H1 (cell line): Measurements from ENCODE around the gene S100A16. TPM values are rescaled to one million over a fixed set of nuclear protein-coding genes. Genes with fewer than 3 reads are reported as not detected.
A peak's percentile ranks its signal among the peaks of the same experiment; 100 is the strongest.

Experiments
- CTCF ChIA-PET: fragments of 300-600 bp; sonication (Branson Sonifier 250); formaldehyde crosslinking; loops from one replicate; lab custom pipeline; 2021; ENCODE audit not compliant: partially characterized antibody; lab: Charles Lee
- POLR2A ChIA-PET: fragments of 300-600 bp; sonication (Branson Sonifier 250); formaldehyde crosslinking; loops from one replicate; lab custom pipeline; 2021; ENCODE audit warnings: inconsistent platforms; ENCODE audit not compliant: partially characterized antibody; lab: Charles Lee
- DNase-seq, 2 experiments: peaks; one replicate each; pipeline versions ENCODE4 v3.0.0 to v3.0.0-alpha.2; 2010 to 2022; ENCODE audit warnings: low spot score in 2 of 2, low read depth in 1 of 2, mixed read lengths in 1 of 2
- FAIRE-seq: peaks from 2 replicates; lab custom pipeline; 2011; peaks lifted over from hg19 to GRCh38; lab: Jason Lieb, UNC
- H2AFZ ChIP-seq: 2 replicates; pipeline ENCODE4 v1.8.1; 2012; ENCODE audit warnings: low read length, inconsistent platforms
- H2AK5ac ChIP-seq: 2 replicates; pipeline ENCODE4 v1.6.1; 2013; ENCODE audit warnings: low read depth, low read length
- H2BK120ac ChIP-seq: replicated peaks from 2 replicates; pipeline ENCODE3; 2013; ENCODE audit warnings: low read depth, low read length, inconsistent platforms
- H2BK12ac ChIP-seq: 2 replicates; pipeline ENCODE4 v1.6.1; 2013; ENCODE audit warnings: low read depth, low read length
- H2BK15ac ChIP-seq: 2 replicates; pipeline ENCODE4 v1.6.1; 2013; ENCODE audit warnings: low read length
- H2BK20ac ChIP-seq: 2 replicates; pipeline ENCODE4 v1.6.1; 2013; ENCODE audit warnings: low read length
- H2BK5ac ChIP-seq: 2 replicates; pipeline ENCODE4 v1.6.1; 2013; ENCODE audit warnings: low read depth, low read length
- H3K14ac ChIP-seq: 2 replicates; pipeline ENCODE4 v1.6.1; 2013; ENCODE audit warnings: inconsistent platforms; ENCODE audit not compliant: insufficient read length
- H3K18ac ChIP-seq: 2 replicates; pipeline ENCODE4 v1.6.1; 2013; ENCODE audit warnings: low read length; ENCODE audit errors: extremely low read depth
- H3K23ac ChIP-seq: 2 replicates; pipeline ENCODE4 v1.6.1; 2013; ENCODE audit warnings: inconsistent platforms; ENCODE audit not compliant: insufficient read length
- H3K23me2 ChIP-seq: 2 replicates; pipeline ENCODE4 v1.6.1; 2013; ENCODE audit warnings: low read depth, low read length
- H3K27ac ChIP-seq: 2 replicates; pipeline ENCODE4 v1.6.1; 2011; ENCODE audit warnings: low read depth, low read length, inconsistent platforms
- H3K27me3 ChIP-seq, 4 experiments: replicated peaks in 1 of 4; 1 replicate in 1 of 4; 2 replicates in 3 of 4; pipeline versions ENCODE4 v1.6.1 to v1.8.1; 2011 to 2013; ENCODE audit warnings: low read length in 3 of 4, mild to moderate bottlenecking in 3 of 4, inconsistent platforms in 2 of 4, mixed read lengths in 2 of 4, moderate library complexity in 1 of 4; ENCODE audit not compliant: control insufficient read depth in 3 of 4, insufficient read depth in 3 of 4; ENCODE audit errors: extremely low read depth in 1 of 4
- H3K36me3 ChIP-seq, 4 experiments: 2 replicates each; pipeline versions ENCODE4 v1.6.1 to v1.8.1; 2011 to 2013; ENCODE audit warnings: mild to moderate bottlenecking in 4 of 4, low read length in 3 of 4, moderate library complexity in 2 of 4, control low read depth in 1 of 4, inconsistent platforms in 1 of 4; ENCODE audit not compliant: insufficient read depth in 4 of 4, control insufficient read depth in 2 of 4
- H3K4ac ChIP-seq: replicated peaks from 2 replicates; pipeline ENCODE3; 2013; ENCODE audit warnings: low read length, low read depth, mixed read lengths, inconsistent platforms; ENCODE audit not compliant: insufficient read length
- H3K4me1 ChIP-seq, 4 experiments: replicated peaks in 1 of 4; 1 replicate in 1 of 4; 2 replicates in 3 of 4; pipeline versions ENCODE4 v1.6.1 to v1.8.1; 2011 to 2013; ENCODE audit warnings: low read length in 3 of 4, inconsistent platforms in 2 of 4, mixed read lengths in 1 of 4; ENCODE audit not compliant: insufficient read depth in 4 of 4, control insufficient read depth in 3 of 4
- H3K4me2 ChIP-seq, 2 experiments: 2 replicates each; pipeline versions ENCODE4 v1.6.1 to v1.8.1; 2011 to 2013; ENCODE audit warnings: low read depth in 2 of 2, low read length in 2 of 2, control low read depth in 1 of 2, inconsistent platforms in 1 of 2, mild to moderate bottlenecking in 1 of 2; ENCODE audit not compliant: insufficient read depth in 1 of 2
- H3K4me3 ChIP-seq, 4 experiments: fragments of 200-600, 300-600 bp in 1 of 4; sonication (generic), shearing (Covaris generic), sonication (Bioruptor Twin) in 1 of 4; 2 replicates each; pipeline versions ENCODE4 v1.5.1 to v1.8.1; 2011 to 2016; ENCODE audit warnings: low read length in 4 of 4, low read depth in 3 of 4, control low read depth in 2 of 4, inconsistent platforms in 2 of 4, mild to moderate bottlenecking in 2 of 4, mixed read lengths in 1 of 4, moderate library complexity in 1 of 4; ENCODE audit not compliant: insufficient read depth in 2 of 4; ENCODE audit errors: extremely low read depth in 1 of 4
- H3K56ac ChIP-seq: replicated peaks from 2 replicates; pipeline ENCODE3; 2013; ENCODE audit warnings: low read depth, mild to moderate bottlenecking, mixed read lengths, low read length, inconsistent platforms; ENCODE audit not compliant: insufficient read length
- H3K79me1 ChIP-seq: 2 replicates; pipeline ENCODE4 v1.6.1; 2013; ENCODE audit warnings: low read depth, low read length, control low read depth
- H3K79me2 ChIP-seq, 2 experiments: 2 replicates each; pipeline versions ENCODE4 v1.6.1 to v1.8.1; 2012 to 2013; ENCODE audit warnings: low read length in 2 of 2, mild to moderate bottlenecking in 2 of 2, inconsistent platforms in 1 of 2; ENCODE audit not compliant: insufficient read depth in 2 of 2, control insufficient read depth in 1 of 2
- H3K9ac ChIP-seq, 4 experiments: replicated peaks in 1 of 4; 1 replicate in 1 of 4; 2 replicates in 3 of 4; pipeline versions ENCODE4 v1.6.1 to v1.8.1; 2011 to 2013; ENCODE audit warnings: low read depth in 3 of 4, low read length in 3 of 4, control low read depth in 2 of 4, mild to moderate bottlenecking in 2 of 4, moderate library complexity in 2 of 4, inconsistent platforms in 1 of 4; ENCODE audit errors: extremely low read depth in 1 of 4
- H3K9me3 ChIP-seq, 2 experiments: 2 replicates each; pipeline versions ENCODE4 v1.6.1 to v1.8.1; 2012 to 2013; ENCODE audit warnings: mild to moderate bottlenecking in 2 of 2, moderate library complexity in 2 of 2, control low read depth in 1 of 2, inconsistent platforms in 1 of 2, low read depth in 1 of 2, low read length in 1 of 2, mixed read lengths in 1 of 2; ENCODE audit not compliant: insufficient read depth in 2 of 2
- H4K20me1 ChIP-seq, 2 experiments: replicated peaks in 1 of 2; 2 replicates each; pipeline versions ENCODE3 to v1.8.1; 2011 to 2013; ENCODE audit warnings: inconsistent platforms in 2 of 2, low read length in 2 of 2, mild to moderate bottlenecking in 1 of 2; ENCODE audit not compliant: insufficient read depth in 2 of 2, control insufficient read depth in 1 of 2
- H4K5ac ChIP-seq: 2 replicates; pipeline ENCODE4 v1.6.1; 2013; ENCODE audit warnings: low read length, low read depth, mixed read lengths, inconsistent platforms; ENCODE audit not compliant: insufficient read length
- H4K8ac ChIP-seq: 2 replicates; pipeline ENCODE4 v1.8.0; 2013; ENCODE audit warnings: mild to moderate bottlenecking, moderate library complexity, low read length, inconsistent platforms; ENCODE audit not compliant: insufficient read depth; ENCODE audit errors: extremely low read depth
- H4K91ac ChIP-seq: replicated peaks from 2 replicates; pipeline ENCODE3; 2013; ENCODE audit warnings: low read length, mixed read lengths, inconsistent platforms; ENCODE audit not compliant: insufficient read length
- ATF2 ChIP-seq: IDR thresholded peaks from 2 replicates; pipeline ENCODE4 v1.6.1; 2012; ENCODE audit warnings: low read length, inconsistent platforms
- BRCA1 ChIP-seq: IDR thresholded peaks from 2 replicates; pipeline ENCODE4 v1.6.1; 2012; ENCODE audit warnings: low read depth, low read length, improper control_type of control experiment
- GABPA ChIP-seq: IDR thresholded peaks from 2 replicates; pipeline ENCODE4 v1.6.1; 2011; ENCODE audit warnings: mild to moderate bottlenecking, low read length, moderate library complexity, borderline replicate concordance; ENCODE audit not compliant: insufficient read depth
- MAFK ChIP-seq: IDR thresholded peaks from 2 replicates; pipeline ENCODE4 v1.6.1; 2012; ENCODE audit warnings: low read depth, mild to moderate bottlenecking, improper control_type of control experiment, low read length
- NANOG ChIP-seq: IDR thresholded peaks from 2 replicates; pipeline ENCODE4 v1.6.1; 2011; ENCODE audit warnings: low read length, low read depth, mild to moderate bottlenecking, inconsistent platforms; ENCODE audit not compliant: insufficient read depth, poor library complexity, severe bottlenecking
- NRF1 ChIP-seq: IDR thresholded peaks from 2 replicates; pipeline ENCODE4 v1.6.1; 2011; ENCODE audit warnings: mild to moderate bottlenecking, low read depth, low read length, improper control_type of control experiment
- RXRA ChIP-seq: IDR thresholded peaks from 2 replicates; pipeline ENCODE4 v1.6.1; 2011; ENCODE audit warnings: low read depth, mild to moderate bottlenecking, low read length, moderate library complexity; ENCODE audit not compliant: insufficient read depth
- SAP30 ChIP-seq: fragments of 300-600 bp; sonication (generic); IDR thresholded peaks from 2 replicates; pipeline ENCODE4 v1.7.1; 2012; ENCODE audit warnings: low read length, moderate library complexity, mild to moderate bottlenecking, inconsistent platforms; ENCODE audit not compliant: insufficient read depth, insufficient replicate concordance
- SIX5 ChIP-seq: IDR thresholded peaks from 2 replicates; pipeline ENCODE4 v1.6.1; 2011; ENCODE audit warnings: mild to moderate bottlenecking, low read depth, low read length
- TBP ChIP-seq: IDR thresholded peaks from 2 replicates; pipeline ENCODE4 v1.6.1; 2011; ENCODE audit warnings: low read depth, low read length, improper control_type of control experiment
- TEAD4 ChIP-seq: IDR thresholded peaks from 2 replicates; pipeline ENCODE4 v1.6.1; 2012; ENCODE audit warnings: low read depth, low read length, inconsistent platforms, mixed read lengths
- WGBS, 2 experiments: shearing (Covaris generic) in 1 of 2; methylation state at CpG; one replicate each; pipeline versions ENCODE4 v1.1.6 to v1.1.7; 2013 to 2015; ENCODE audit warnings: low lambda C conversion rate in 2 of 2, mixed read lengths in 2 of 2, inconsistent platforms in 1 of 2, low coverage in 1 of 2, missing lambda C conversion rate in 1 of 2; ENCODE audit not compliant: insufficient replicate concordance in 2 of 2, insufficient coverage in 1 of 2, insufficient read length in 1 of 2; ENCODE audit errors: extremely low coverage in 1 of 2, missing lambda C conversion rate in 1 of 2; 5-methylcytosine and 5-hydroxymethylcytosine counted together
- polyA plus RNA-seq, 7 experiments: library from polyadenylated mRNA; depleted of rRNA in 3 of 7; stranded (reverse) in 5 of 7; unstranded in 2 of 7; fragments of >200 nt in 5 of 7; fragments of 200-250 nt in 2 of 7; gene quantifications; 1 replicate in 5 of 7; 2 replicates in 1 of 7; 4 replicates in 1 of 7; pipeline versions ENCODE4 v1.2.1 to v1.2.3, GENCODE V29; 2011 to 2013; ENCODE audit warnings: missing spikeins in 2 of 7, mixed read lengths in 2 of 7
- total RNA-seq: library from RNA; stranded (reverse); fragmentation: NEBNext Ultra II Directional; extraction: Animal tissue kit (Norgen Biotek cat#: 25700); gene quantifications from 2 replicates; pipeline ENCODE4 v1.2.1, GENCODE V29; 2021
- TF ChIP-seq, protein P1 (sequence below): IDR thresholded peaks from 2 replicates; pipeline ENCODE4 v1.6.1; 2012; ENCODE audit warnings: inconsistent platforms

S100A16 gene
- total and polyA plus RNA-seq, 2 of the 8 experiments (the other 6 are each of a cell fraction or from before 2014, with no cell fraction given), result 14.9 to 61.4 TPM

DNA sequence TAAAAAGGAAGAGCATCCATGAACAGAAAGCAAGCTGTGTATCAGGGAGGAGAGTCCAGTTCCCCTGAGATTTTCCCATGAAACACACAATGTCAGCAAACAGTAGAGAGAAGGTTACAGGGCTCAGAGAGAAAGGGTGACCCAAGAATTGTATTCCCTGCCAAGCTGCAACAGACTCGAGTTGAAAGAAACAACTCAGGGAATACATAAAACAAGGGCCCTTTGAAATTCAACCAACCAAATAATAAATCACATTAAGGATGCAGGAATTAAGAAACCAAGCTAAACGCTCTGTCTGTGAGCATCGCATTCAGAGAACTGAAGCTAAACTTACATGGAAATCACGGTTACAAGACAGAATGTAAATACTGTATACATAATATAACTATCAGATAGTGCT is 20.2 kb downstream of the S100A16 start:
- no peak overlapping the region for H3K9ac ChIP-seq
- no peaks in the 10 kb centered on the region for H3K23me2 ChIP-seq
- H3K27me3 ChIP-seq, result no peaks in the 10 kb centered on the region
- H3K23ac ChIP-seq, result no peak overlapping the region
- H3K4me2 ChIP-seq, result no peak overlapping the region
- no peak overlapping the region for H4K8ac ChIP-seq
- H4K91ac ChIP-seq, result no peak overlapping the region
- no peak overlapping the region for H2BK15ac ChIP-seq
- no peak overlapping the region for H3K4ac ChIP-seq
- DNase-seq (no peak), FAIRE-seq (no peak)
- no peaks in the 10 kb centered on the region for H4K20me1 ChIP-seq
- H3K27ac ChIP-seq, result no peak overlapping the region
- H2BK12ac ChIP-seq, result no peak overlapping the region
- no peak overlapping the region for H3K56ac ChIP-seq
- no peak overlapping the region for H2BK20ac ChIP-seq
- H2BK120ac ChIP-seq, result no peak overlapping the region
- ChIA-PET CTCF (interaction anchor here (1.0 to 2.4 kb wide), 7 partner anchors 9 to 98 kb away, joined by 3 to 16 read pairs (median 5); partner anchors contain the start of genes S100A1 and S100A13), POLR2A (interaction anchor here (0.8 to 2.8 kb wide), 5 partner anchors 11 to 42 kb away, joined by 3 to 9 read pairs (median 5); partner anchors contain the start of genes S100A13 and S100A16)
- no peaks in the 10 kb centered on the region for H3K79me2 ChIP-seq
- H2AK5ac ChIP-seq, result no peak overlapping the region
- peak overlapping the region; percentile 43; the same call in 1 of the 2 replicates for H2AFZ ChIP-seq
- WGBS, 2 experiments, result 84% methylated on average over 4 of the region's 4 CpGs; no CpG with 5 or more reads in 1 of the 2 experiments
- H3K9me3 ChIP-seq, result no peaks in the 10 kb centered on the region
- H3K14ac ChIP-seq, result no peak overlapping the region
- H3K36me3 ChIP-seq, result no peaks in the 10 kb centered on the region
- H4K5ac ChIP-seq, result no peak overlapping the region
- H2BK5ac ChIP-seq, result no peak overlapping the region
- H3K18ac ChIP-seq, result no peak overlapping the region
- no peaks in the 10 kb centered on the region for H3K4me1 ChIP-seq
- no peak overlapping the region for H3K4me3 ChIP-seq
- no peaks in the 10 kb centered on the region for H3K79me1 ChIP-seq
- TF ChIP-seq SAP30 (no peak), TEAD4 (no peak), NRF1 (no peak), TBP (no peak), RXRA (no peak), BRCA1 (no peak), GABPA (no peak), MAFK (no peak), ATF2 (no peak), SIX5 (no peak), NANOG (no peak)
- TF ChIP-seq, protein P1, sequence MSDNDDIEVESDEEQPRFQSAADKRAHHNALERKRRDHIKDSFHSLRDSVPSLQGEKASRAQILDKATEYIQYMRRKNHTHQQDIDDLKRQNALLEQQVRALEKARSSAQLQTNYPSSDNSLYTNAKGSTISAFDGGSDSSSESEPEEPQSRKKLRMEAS, result no peak
